ENCODE measurements around the gene OR5AC2.
A peak's percentile ranks its signal among the peaks of the same experiment; 100 is the strongest.

OR5AC2 gene

GRCh38 chr3:98099848-98100247 is 12.9 kb downstream of the OR5AC2 start:
- no peak for TF ChIP-seq ZNF274 (IDR thresholded peaks at IDR 0.05; ENCODE audit: low read depth, low read length)
- TF ChIP-seq SUZ12 (IDR thresholded peaks at IDR 0.05; ENCODE audit: extremely low read depth, insufficient read depth, insufficient read length): no peak
- DNase-seq (ENCODE audit: low read depth, low spot score): no peak
- Histone ChIP-seq H3K9ac (ENCODE audit: insufficient read length, low read depth) (no peak overlapping the region), H3K36me3 (ENCODE audit: insufficient read depth, insufficient read length, low read length) (no peaks in the 10 kb centered on the region), H3K4me3 (ENCODE audit: insufficient read length, low read depth) (no peak overlapping the region), H3K4me1 (ENCODE audit: insufficient read depth, insufficient read length) (no peaks in the 10 kb centered on the region), H3K9me3 (ENCODE audit: insufficient read depth, low read length) (no peaks in the 10 kb centered on the region), H3K27me3 (ENCODE audit: insufficient read depth, insufficient read length) (no peaks in the 10 kb centered on the region)

GRCh38 chr3:98108162-98108561 is 21.2 kb downstream of the OR5AC2 start:
- Histone ChIP-seq H3K9ac (ENCODE audit: insufficient read length, low read depth) (no peak overlapping the region), H3K27me3 (ENCODE audit: insufficient read depth, insufficient read length) (no peaks in the 10 kb centered on the region), H3K4me3 (ENCODE audit: insufficient read length, low read depth) (no peak overlapping the region), H3K9me3 (ENCODE audit: insufficient read depth, low read length) (peaks cover 36% of the 10 kb centered on the region), H3K4me1 (ENCODE audit: insufficient read depth, insufficient read length) (no peaks in the 10 kb centered on the region), H3K36me3 (ENCODE audit: insufficient read depth, insufficient read length, low read length) (no peaks in the 10 kb centered on the region)
- no peak for DNase-seq (ENCODE audit: low read depth, low spot score)
- TF ChIP-seq ZNF274 (IDR thresholded peaks at IDR 0.05; ENCODE audit: low read depth, low read length): no peak
- no peak for TF ChIP-seq SUZ12 (IDR thresholded peaks at IDR 0.05; ENCODE audit: extremely low read depth, insufficient read depth, insufficient read length)
- no peak for TF ChIP-seq YY1 (IDR thresholded peaks at IDR 0.05; ENCODE audit: insufficient read depth, insufficient read length)

- peak; percentile 18 for DNase-seq (ENCODE audit: low read depth, low spot score)
- Histone ChIP-seq H3K9me3 (ENCODE audit: insufficient read depth, low read length) (peaks cover 37% of the 10 kb centered on the region), H3K9ac (ENCODE audit: insufficient read length, low read depth) (no peak overlapping the region), H3K27me3 (ENCODE audit: insufficient read depth, insufficient read length) (no peaks in the 10 kb centered on the region), H3K36me3 (ENCODE audit: insufficient read depth, insufficient read length, low read length) (no peaks in the 10 kb centered on the region), H3K4me1 (ENCODE audit: insufficient read depth, insufficient read length) (no peaks in the 10 kb centered on the region), H3K4me3 (ENCODE audit: insufficient read length, low read depth) (no peak overlapping the region)
- no peak for TF ChIP-seq ZNF274 (IDR thresholded peaks at IDR 0.05; ENCODE audit: low read depth, low read length)
- TF ChIP-seq YY1 (IDR thresholded peaks at IDR 0.05; ENCODE audit: insufficient read depth, insufficient read length): no peak
- TF ChIP-seq SUZ12 (IDR thresholded peaks at IDR 0.05; ENCODE audit: extremely low read depth, insufficient read depth, insufficient read length): no peak
Observed at GRCh38 chr3:98109807-98110549, 23.0 kb downstream of the OR5AC2 start.

DNA sequence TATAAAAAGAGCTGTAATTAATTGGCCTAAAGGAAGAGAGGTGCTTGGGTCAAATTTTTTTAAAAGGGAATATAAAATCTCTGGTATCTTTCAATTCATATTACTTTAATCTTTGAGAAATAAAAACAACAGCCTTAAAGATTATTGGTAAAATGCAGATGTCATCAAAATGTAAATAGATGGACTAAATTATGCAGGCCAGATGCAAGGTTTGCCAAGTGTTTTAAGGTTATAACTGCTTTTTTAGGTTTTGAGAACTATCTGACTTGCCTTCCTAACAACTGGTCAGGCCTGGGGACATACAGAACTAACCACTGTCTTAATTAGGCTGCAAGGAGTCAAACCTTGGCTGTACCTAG is 23.6 kb downstream of the OR5AC2 start:
- no peaks in the 10 kb centered on the region for H3K27me3 ChIP-seq (ENCODE audit: insufficient read depth, insufficient read length)
- no peak for DNase-seq (ENCODE audit: low read depth, low spot score)
- no peak overlapping the region for H3K4me3 ChIP-seq (ENCODE audit: insufficient read length, low read depth)
- no peaks in the 10 kb centered on the region for H3K4me1 ChIP-seq (ENCODE audit: insufficient read depth, insufficient read length)
- H3K36me3 ChIP-seq (ENCODE audit: insufficient read depth, insufficient read length, low read length): no peaks in the 10 kb centered on the region
- no peak overlapping the region for H3K9ac ChIP-seq (ENCODE audit: insufficient read length, low read depth)
- peaks cover 37% of the 10 kb centered on the region for H3K9me3 ChIP-seq (ENCODE audit: insufficient read depth, low read length)
- TF ChIP-seq SUZ12 (IDR thresholded peaks at IDR 0.05; ENCODE audit: extremely low read depth, insufficient read depth, insufficient read length): no peak

DNA sequence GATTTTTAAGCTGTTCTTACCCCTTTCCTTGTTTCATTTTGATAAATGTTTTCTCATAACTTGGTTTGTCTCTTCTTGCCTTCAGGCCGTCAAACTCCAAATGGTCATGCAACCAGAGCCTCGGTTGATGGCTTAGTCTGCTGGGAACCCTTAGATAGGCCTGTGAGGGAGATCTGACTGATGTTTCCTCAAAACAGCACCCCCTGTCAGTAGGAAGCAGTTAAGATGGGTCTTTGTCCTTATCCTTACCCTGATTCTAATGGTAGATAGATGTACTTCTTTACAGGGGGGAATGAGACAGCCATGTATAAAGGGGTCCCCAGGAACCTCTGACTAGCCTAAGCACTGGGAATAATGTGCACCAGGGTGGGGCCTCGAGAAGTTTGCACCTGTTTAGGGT is 27.3 kb downstream of the OR5AC2 start:
- no peak for TF ChIP-seq ZNF274 (IDR thresholded peaks at IDR 0.05; ENCODE audit: low read depth, low read length)
- TF ChIP-seq SUZ12 (IDR thresholded peaks at IDR 0.05; ENCODE audit: extremely low read depth, insufficient read depth, insufficient read length): no peak
- no peak for TF ChIP-seq YY1 (IDR thresholded peaks at IDR 0.05; ENCODE audit: insufficient read depth, insufficient read length)
- no peaks in the 10 kb centered on the region for H3K36me3 ChIP-seq (ENCODE audit: insufficient read depth, insufficient read length, low read length)
- no peak overlapping the region for H3K9ac ChIP-seq (ENCODE audit: insufficient read length, low read depth)
- no peaks in the 10 kb centered on the region for H3K4me1 ChIP-seq (ENCODE audit: insufficient read depth, insufficient read length)
- DNase-seq (ENCODE audit: low read depth, low spot score): no peak
- no peak overlapping the region for H3K4me3 ChIP-seq (ENCODE audit: insufficient read length, low read depth)
- H3K9me3 ChIP-seq (ENCODE audit: insufficient read depth, low read length): peaks cover 37% of the 10 kb centered on the region
- no peaks in the 10 kb centered on the region for H3K27me3 ChIP-seq (ENCODE audit: insufficient read depth, insufficient read length)

GRCh38 chr3:98115717-98116116 is 28.7 kb downstream of the OR5AC2 start:
- no peaks in the 10 kb centered on the region for H3K4me1 ChIP-seq (ENCODE audit: insufficient read depth, insufficient read length)
- no peaks in the 10 kb centered on the region for H3K36me3 ChIP-seq (ENCODE audit: insufficient read depth, insufficient read length, low read length)
- TF ChIP-seq YY1 (IDR thresholded peaks at IDR 0.05; ENCODE audit: insufficient read depth, insufficient read length) (no peak), SUZ12 (IDR thresholded peaks at IDR 0.05; ENCODE audit: extremely low read depth, insufficient read depth, insufficient read length) (no peak), ZNF274 (IDR thresholded peaks at IDR 0.05; ENCODE audit: low read depth, low read length) (no peak)
- H3K9me3 ChIP-seq (ENCODE audit: insufficient read depth, low read length): peaks cover 25% of the 10 kb centered on the region
- no peak for DNase-seq (ENCODE audit: low read depth, low spot score)
- no peak overlapping the region for H3K9ac ChIP-seq (ENCODE audit: insufficient read length, low read depth)
- no peak overlapping the region for H3K4me3 ChIP-seq (ENCODE audit: insufficient read length, low read depth)
- no peaks in the 10 kb centered on the region for H3K27me3 ChIP-seq (ENCODE audit: insufficient read depth, insufficient read length)

DNA sequence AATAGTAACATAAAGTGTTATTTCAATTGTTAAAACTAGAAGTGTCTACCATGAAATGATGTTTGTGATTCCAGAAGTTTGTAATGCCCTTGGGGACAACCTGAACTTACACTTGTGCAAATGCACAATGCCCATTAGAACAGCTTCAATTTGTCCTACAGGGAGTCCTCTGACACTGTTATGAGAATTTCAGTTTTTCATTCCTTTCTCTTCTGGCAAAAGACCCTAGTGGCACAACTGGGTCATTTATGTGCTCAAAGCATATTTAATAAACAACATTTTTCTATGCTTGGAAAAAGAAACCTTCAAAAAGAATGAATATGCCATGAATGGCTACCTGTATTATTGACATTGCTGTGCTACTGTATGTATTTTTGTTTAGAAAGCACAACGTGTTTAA is 43.4 kb downstream of the OR5AC2 start, which contains the start of gene OR5H1:
Gene OR5H1, plus strand, starts transcription at position 301 of the 400 bp plus-strand sequence. CDS start 1,977 bp downstream, outside the sequence.
- H3K36me3 ChIP-seq (ENCODE audit: insufficient read depth, insufficient read length, low read length): no peaks in the 10 kb centered on the region
- TF ChIP-seq ZNF274 (IDR thresholded peaks at IDR 0.05; ENCODE audit: low read depth, low read length): no peak

More for the DNA sequence above, 43.4 kb downstream of the OR5AC2 start, which contains the start of gene OR5H1:
- Histone ChIP-seq H3K27me3 (ENCODE audit: insufficient read depth, insufficient read length) (no peaks in the 10 kb centered on the region), H3K4me1 (ENCODE audit: insufficient read depth, insufficient read length) (no peaks in the 10 kb centered on the region), H3K9ac (ENCODE audit: insufficient read length, low read depth) (no peak within 1 kb of the TSS), H3K9me3 (ENCODE audit: insufficient read depth, low read length) (no peaks in the 10 kb centered on the region), H3K4me3 (ENCODE audit: insufficient read length, low read depth) (no peak within 1 kb of the TSS)
- no peak for DNase-seq (ENCODE audit: low read depth, low spot score)
